ENCODE measurements around the gene FAM120AOS.

- TF ChIP-seq, protein P1, sequence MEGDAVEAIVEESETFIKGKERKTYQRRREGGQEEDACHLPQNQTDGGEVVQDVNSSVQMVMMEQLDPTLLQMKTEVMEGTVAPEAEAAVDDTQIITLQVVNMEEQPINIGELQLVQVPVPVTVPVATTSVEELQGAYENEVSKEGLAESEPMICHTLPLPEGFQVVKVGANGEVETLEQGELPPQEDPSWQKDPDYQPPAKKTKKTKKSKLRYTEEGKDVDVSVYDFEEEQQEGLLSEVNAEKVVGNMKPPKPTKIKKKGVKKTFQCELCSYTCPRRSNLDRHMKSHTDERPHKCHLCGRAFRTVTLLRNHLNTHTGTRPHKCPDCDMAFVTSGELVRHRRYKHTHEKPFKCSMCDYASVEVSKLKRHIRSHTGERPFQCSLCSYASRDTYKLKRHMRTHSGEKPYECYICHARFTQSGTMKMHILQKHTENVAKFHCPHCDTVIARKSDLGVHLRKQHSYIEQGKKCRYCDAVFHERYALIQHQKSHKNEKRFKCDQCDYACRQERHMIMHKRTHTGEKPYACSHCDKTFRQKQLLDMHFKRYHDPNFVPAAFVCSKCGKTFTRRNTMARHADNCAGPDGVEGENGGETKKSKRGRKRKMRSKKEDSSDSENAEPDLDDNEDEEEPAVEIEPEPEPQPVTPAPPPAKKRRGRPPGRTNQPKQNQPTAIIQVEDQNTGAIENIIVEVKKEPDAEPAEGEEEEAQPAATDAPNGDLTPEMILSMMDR (IDR thresholded peaks at IDR 0.05 in 2 of 3, conservative IDR thresholded peaks at IDR 0.05 in 1 of 3; ENCODE audit: borderline replicate concordance in 1 of 3, insufficient read depth in 1 of 3, low read depth in 2 of 3, low read length in 2 of 3) = no peak
- TF ChIP-seq EZH2 (IDR thresholded peaks at IDR 0.05) = no peak
- TF ChIP-seq CBX3 (IDR thresholded peaks at IDR 0.05; ENCODE audit: low read depth) = no peak
- TF ChIP-seq EZH2phosphoT487 (IDR thresholded peaks at IDR 0.05; ENCODE audit: borderline replicate concordance) = no peak
- no peak for TF ChIP-seq POLR2AphosphoS5 (IDR thresholded peaks at IDR 0.05; ENCODE audit: low read depth, low read length)
- no peak for TF ChIP-seq POLR2A (IDR thresholded peaks at IDR 0.05; ENCODE audit: borderline replicate concordance, extremely low read depth, insufficient read depth, insufficient read length)
Measured at GRCh38 chr9:93467062-93467416, 13.7 kb upstream of the FAM120AOS start.

Data from HCT116 (cell line).